ENCODE data around the gene TTYH3. TPM values are rescaled to one million over a fixed set of nuclear protein-coding genes. Genes with fewer than 3 reads are reported as not detected.

TTYH3 gene
- total and polyA plus RNA-seq, 2 of the 13 experiments (the other 11 are each of a cell fraction or from before 2014, with no cell fraction given) = 26.3 to 50.0 TPM

DNA sequence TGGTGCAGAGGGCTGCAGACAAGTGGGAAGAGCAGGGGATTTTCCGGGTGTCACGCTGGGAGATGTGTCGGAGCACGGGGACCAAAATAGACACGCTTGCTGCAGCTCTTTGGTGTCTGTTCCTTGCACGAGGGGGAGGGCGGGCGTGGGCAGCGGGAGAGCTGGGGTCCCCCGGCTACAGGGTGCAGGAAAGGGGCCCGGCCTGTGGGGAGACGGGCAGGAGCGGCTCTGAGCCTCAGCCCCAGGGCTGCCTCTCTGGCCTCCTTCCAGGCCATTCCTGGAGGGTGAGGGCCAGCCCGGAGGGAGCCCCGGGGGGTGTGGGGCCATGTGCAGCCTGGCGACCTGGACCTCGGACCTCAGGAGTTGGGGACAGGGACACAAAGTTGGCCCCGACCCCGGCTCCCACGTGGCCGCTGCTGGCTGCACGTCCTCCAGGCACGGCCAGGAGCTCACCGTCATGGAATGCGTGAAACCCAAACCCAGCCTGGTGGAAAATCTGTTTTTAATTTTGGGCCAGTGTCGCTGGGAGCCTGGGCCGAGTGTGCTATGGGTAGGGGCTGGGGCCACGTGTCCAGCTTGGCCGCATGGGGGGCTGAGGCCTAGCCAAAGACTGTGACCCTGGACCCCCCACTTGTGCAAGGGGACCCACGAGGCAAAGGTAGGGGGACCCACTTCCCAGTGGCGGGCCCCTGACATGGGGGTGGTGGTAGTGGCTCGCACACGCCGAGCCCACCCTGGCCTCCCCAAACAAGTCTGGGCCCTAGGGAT is 6.6 kb downstream of the TTYH3 start (continued):
- peak; percentile 83; the same call in 1 of the 2 replicates for TF ChIP-seq ZNF790 (CRISPR knock-in tag; IDR thresholded peaks at IDR 0.05; ENCODE audit: borderline replicate concordance)
- TF ChIP-seq ZNF788 (CRISPR knock-in tag; IDR thresholded peaks at IDR 0.05; ENCODE audit: borderline replicate concordance) = peak; percentile 89; the same call in 1 of the 2 replicates
- TF ChIP-seq ZNF343 (CRISPR knock-in tag; IDR thresholded peaks at IDR 0.05) = 0 out of 2 replicates have a peak, but pooled peaks have one; percentile 63
- peak; percentile 93; the same call in 1 of the 2 replicates for TF ChIP-seq ESRRA (CRISPR knock-in tag; IDR thresholded peaks at IDR 0.05; ENCODE audit: low read depth)
- 0 out of 2 replicates have a peak, but pooled peaks have one; percentile 57 for TF ChIP-seq SMAD1 (CRISPR knock-in tag; IDR thresholded peaks at IDR 0.05; ENCODE audit: borderline replicate concordance, low read depth)
- TF ChIP-seq MXI1 (IDR thresholded peaks at IDR 0.05; ENCODE audit: borderline replicate concordance, low read depth, low read length) = peak; percentile 96; the same call in 1 of the 3 replicates
- no peak for TF ChIP-seq RFX5 (IDR thresholded peaks at IDR 0.05; ENCODE audit: low read depth, low read length)
- TF ChIP-seq, protein P1, sequence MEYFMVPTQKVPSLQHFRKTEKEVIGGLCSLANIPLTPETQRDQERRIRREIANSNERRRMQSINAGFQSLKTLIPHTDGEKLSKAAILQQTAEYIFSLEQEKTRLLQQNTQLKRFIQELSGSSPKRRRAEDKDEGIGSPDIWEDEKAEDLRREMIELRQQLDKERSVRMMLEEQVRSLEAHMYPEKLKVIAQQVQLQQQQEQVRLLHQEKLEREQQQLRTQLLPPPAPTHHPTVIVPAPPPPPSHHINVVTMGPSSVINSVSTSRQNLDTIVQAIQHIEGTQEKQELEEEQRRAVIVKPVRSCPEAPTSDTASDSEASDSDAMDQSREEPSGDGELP (IDR thresholded peaks at IDR 0.05; ENCODE audit: borderline replicate concordance, low read depth) = peak; percentile 63; the same call in 1 of the 2 replicates
- TF ChIP-seq FOXO1 (CRISPR knock-in tag; IDR thresholded peaks at IDR 0.05) = peak; percentile 83; the same call in 1 of the 2 replicates
- peak; percentile 46; the same call in 1 of the 2 replicates for TF ChIP-seq ZNF761 (CRISPR knock-in tag; conservative IDR thresholded peaks at IDR 0.05)
- TF ChIP-seq ZNF557 (CRISPR knock-in tag; IDR thresholded peaks at IDR 0.05) = peak; percentile 95
- peak; percentile 97 for TF ChIP-seq HIVEP1 (CRISPR knock-in tag; IDR thresholded peaks at IDR 0.05)
- TF ChIP-seq FOXA3 (CRISPR knock-in tag; IDR thresholded peaks at IDR 0.05) = peak; percentile 61; the same call in 1 of the 2 replicates
- peak; percentile 86 for TF ChIP-seq PITX1 (CRISPR knock-in tag; IDR thresholded peaks at IDR 0.05)
- TF ChIP-seq, protein P2, sequence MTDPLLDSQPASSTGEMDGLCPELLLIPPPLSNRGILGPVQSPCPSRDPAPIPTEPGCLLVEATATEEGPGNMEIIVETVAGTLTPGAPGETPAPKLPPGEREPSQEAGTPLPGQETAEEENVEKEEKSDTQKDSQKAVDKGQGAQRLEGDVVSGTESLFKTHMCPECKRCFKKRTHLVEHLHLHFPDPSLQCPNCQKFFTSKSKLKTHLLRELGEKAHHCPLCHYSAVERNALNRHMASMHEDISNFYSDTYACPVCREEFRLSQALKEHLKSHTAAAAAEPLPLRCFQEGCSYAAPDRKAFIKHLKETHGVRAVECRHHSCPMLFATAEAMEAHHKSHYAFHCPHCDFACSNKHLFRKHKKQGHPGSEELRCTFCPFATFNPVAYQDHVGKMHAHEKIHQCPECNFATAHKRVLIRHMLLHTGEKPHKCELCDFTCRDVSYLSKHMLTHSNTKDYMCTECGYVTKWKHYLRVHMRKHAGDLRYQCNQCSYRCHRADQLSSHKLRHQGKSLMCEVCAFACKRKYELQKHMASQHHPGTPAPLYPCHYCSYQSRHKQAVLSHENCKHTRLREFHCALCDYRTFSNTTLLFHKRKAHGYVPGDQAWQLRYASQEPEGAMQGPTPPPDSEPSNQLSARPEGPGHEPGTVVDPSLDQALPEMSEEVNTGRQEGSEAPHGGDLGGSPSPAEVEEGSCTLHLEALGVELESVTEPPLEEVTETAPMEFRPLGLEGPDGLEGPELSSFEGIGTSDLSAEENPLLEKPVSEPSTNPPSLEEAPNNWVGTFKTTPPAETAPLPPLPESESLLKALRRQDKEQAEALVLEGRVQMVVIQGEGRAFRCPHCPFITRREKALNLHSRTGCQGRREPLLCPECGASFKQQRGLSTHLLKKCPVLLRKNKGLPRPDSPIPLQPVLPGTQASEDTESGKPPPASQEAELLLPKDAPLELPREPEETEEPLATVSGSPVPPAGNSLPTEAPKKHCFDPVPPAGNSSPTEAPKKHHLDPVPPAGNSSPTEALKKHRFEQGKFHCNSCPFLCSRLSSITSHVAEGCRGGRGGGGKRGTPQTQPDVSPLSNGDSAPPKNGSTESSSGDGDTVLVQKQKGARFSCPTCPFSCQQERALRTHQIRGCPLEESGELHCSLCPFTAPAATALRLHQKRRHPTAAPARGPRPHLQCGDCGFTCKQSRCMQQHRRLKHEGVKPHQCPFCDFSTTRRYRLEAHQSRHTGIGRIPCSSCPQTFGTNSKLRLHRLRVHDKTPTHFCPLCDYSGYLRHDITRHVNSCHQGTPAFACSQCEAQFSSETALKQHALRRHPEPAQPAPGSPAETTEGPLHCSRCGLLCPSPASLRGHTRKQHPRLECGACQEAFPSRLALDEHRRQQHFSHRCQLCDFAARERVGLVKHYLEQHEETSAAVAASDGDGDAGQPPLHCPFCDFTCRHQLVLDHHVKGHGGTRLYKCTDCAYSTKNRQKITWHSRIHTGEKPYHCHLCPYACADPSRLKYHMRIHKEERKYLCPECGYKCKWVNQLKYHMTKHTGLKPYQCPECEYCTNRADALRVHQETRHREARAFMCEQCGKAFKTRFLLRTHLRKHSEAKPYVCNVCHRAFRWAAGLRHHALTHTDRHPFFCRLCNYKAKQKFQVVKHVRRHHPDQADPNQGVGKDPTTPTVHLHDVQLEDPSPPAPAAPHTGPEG (CRISPR knock-in tag; IDR thresholded peaks at IDR 0.05) = peak; percentile 82; the same call in 1 of the 2 replicates
- no peak for TF ChIP-seq RARG (CRISPR knock-in tag; IDR thresholded peaks at IDR 0.05; ENCODE audit: low read depth)
- 0 out of 2 replicates have a peak, but pooled peaks have one; percentile 26 for TF ChIP-seq SALL2 (CRISPR knock-in tag; IDR thresholded peaks at IDR 0.05)
- TF ChIP-seq POGZ (CRISPR knock-in tag; IDR thresholded peaks at IDR 0.05) = peak; percentile 56; the same call in 1 of the 2 replicates
- TF ChIP-seq ZNF503 (CRISPR knock-in tag; IDR thresholded peaks at IDR 0.05) = peak; percentile 86

Measured in HepG2 (cell line).